Measurements from ENCODE around the gene SNTB2. TPM values are rescaled to one million over a fixed set of nuclear protein-coding genes. Genes with fewer than 3 reads are reported as not detected.

The SNTB2 gene
- total and polyA plus RNA-seq, 2 of the 4 experiments (the other 2 are of a cell fraction) = 23.5 to 47.5 TPM

DNA sequence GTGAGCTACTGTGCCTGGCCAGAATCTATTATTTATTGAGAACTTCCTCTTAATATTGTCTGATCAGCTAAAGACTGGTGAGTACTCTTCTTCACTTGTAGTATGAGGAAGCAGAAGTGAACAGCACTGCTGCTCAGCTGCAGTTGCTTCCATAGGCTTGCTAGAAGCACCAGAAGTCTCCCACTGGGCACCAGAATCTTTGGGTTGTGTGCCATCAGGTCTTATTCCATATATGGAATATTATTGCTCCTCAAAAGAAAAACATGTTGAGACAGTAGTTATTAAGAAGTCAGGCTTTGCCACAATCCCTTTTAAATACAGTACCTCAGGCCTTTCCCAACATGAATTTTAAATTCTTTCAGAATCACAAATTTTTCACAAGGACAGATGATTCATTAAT, 17.2 kb downstream of the SNTB2 start:
- peak; percentile 21 for ATAC-seq (ENCODE audit: low read depth)
- no peak overlapping the region for H2AK5ac ChIP-seq (ENCODE audit: low read depth, low read length)
- no peak for DNase-seq
- H3K18ac ChIP-seq (ENCODE audit: low read depth, low read length) = peak overlapping the region; percentile 5; the same call in 1 of the 2 replicates
- TF ChIP-seq MAFK (IDR thresholded peaks at IDR 0.05; ENCODE audit: low read depth, low read length) = no peak
- no peak for TF ChIP-seq CEBPB (IDR thresholded peaks at IDR 0.05; ENCODE audit: low read depth, low read length)
- TF ChIP-seq SMC3 (IDR thresholded peaks at IDR 0.05; ENCODE audit: low read depth, low read length) = no peak
- TF ChIP-seq MAZ (IDR thresholded peaks at IDR 0.05; ENCODE audit: borderline replicate concordance, low read depth, low read length) = no peak
- no peak for TF ChIP-seq RAD21 (IDR thresholded peaks at IDR 0.05; ENCODE audit: low read length)
- no peak for TF ChIP-seq MXI1 (IDR thresholded peaks at IDR 0.05; ENCODE audit: borderline replicate concordance, low read depth, low read length)
- TF ChIP-seq, protein P1, sequence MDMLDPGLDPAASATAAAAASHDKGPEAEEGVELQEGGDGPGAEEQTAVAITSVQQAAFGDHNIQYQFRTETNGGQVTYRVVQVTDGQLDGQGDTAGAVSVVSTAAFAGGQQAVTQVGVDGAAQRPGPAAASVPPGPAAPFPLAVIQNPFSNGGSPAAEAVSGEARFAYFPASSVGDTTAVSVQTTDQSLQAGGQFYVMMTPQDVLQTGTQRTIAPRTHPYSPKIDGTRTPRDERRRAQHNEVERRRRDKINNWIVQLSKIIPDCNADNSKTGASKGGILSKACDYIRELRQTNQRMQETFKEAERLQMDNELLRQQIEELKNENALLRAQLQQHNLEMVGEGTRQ (IDR thresholded peaks at IDR 0.05; ENCODE audit: low read depth, low read length) = no peak
- TF ChIP-seq FOS (IDR thresholded peaks at IDR 0.05; ENCODE audit: low read depth, low read length) = no peak
- TF ChIP-seq POLR2A (IDR thresholded peaks at IDR 0.05; ENCODE audit: low read depth, low read length) = no peak
- no peak for TF ChIP-seq BHLHE40 (IDR thresholded peaks at IDR 0.05; ENCODE audit: low read depth, low read length)
- no peak for TF ChIP-seq RCOR1 (IDR thresholded peaks at IDR 0.05; ENCODE audit: insufficient replicate concordance, low read length)
- TF ChIP-seq, protein P2, sequence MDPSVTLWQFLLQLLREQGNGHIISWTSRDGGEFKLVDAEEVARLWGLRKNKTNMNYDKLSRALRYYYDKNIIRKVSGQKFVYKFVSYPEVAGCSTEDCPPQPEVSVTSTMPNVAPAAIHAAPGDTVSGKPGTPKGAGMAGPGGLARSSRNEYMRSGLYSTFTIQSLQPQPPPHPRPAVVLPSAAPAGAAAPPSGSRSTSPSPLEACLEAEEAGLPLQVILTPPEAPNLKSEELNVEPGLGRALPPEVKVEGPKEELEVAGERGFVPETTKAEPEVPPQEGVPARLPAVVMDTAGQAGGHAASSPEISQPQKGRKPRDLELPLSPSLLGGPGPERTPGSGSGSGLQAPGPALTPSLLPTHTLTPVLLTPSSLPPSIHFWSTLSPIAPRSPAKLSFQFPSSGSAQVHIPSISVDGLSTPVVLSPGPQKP (IDR thresholded peaks at IDR 0.05; ENCODE audit: borderline replicate concordance, low read depth, low read length) = no peak
- no peak for TF ChIP-seq NFE2L2 (IDR thresholded peaks at IDR 0.05; ENCODE audit: low read depth, low read length)
- H2BK20ac ChIP-seq (ENCODE audit: low read depth, low read length) = no peak overlapping the region
- H4K8ac ChIP-seq (ENCODE audit: low read depth in 2 of 2, low read length in 2 of 2) = no peak overlapping the region; a peak in 1 of 4 replicates
- H3K4me2 ChIP-seq (ENCODE audit: low read depth, low read length) = peak overlapping the region; percentile 28; the same call in 1 of the 2 replicates
- CTCF ChIA-PET = no interaction called here
- in situ Hi-C loops (cut with MboI; ENCODE audit: low sequenced_read_pairs) = no loop called here
- POLR2A ChIA-PET (ENCODE audit: unreplicated experiment) = interaction anchor here (0.6 kb wide), 1 partner anchor 602 kb away, joined by 4 read pairs; no protein-coding TSS in a partner anchor
- intact Hi-C loops (cut with micrococcal nuclease) = no loop called here
- no peak overlapping the region for H3K4ac ChIP-seq (ENCODE audit: low read depth, low read length)
- dilution Hi-C loops (cut with HindIII; ENCODE audit: low sequenced_read_pairs, unreplicated experiment) = no loop called here
- H3K9me3 ChIP-seq (ENCODE audit: control insufficient read depth, insufficient read depth, low read length) = no peaks in the 10 kb centered on the region
- no peak overlapping the region for H3K4me3 ChIP-seq (ENCODE audit: insufficient read depth, low read depth, low read length)
- no peak overlapping the region for H3K23ac ChIP-seq (ENCODE audit: low read depth, low read length)
- no peak overlapping the region for H3K56ac ChIP-seq (ENCODE audit: extremely low read depth, insufficient read depth, low read length)
- H3K14ac ChIP-seq (replicated peaks; ENCODE audit: low read depth, low read length) = 0 out of 2 replicates have a peak overlapping the region, but pooled peaks have one; percentile 14
- peaks cover 22% of the 10 kb centered on the region for H3K4me1 ChIP-seq (ENCODE audit: control insufficient read depth, insufficient read depth, low read length)
- no peaks in the 10 kb centered on the region for H3K27me3 ChIP-seq (ENCODE audit: control insufficient read depth, insufficient read depth, low read length)
- H3K27ac ChIP-seq (ENCODE audit: insufficient read depth, low read length) = peak overlapping the region; percentile 44; the same call in 1 of the 2 replicates
- H2AFZ ChIP-seq (replicated peaks; ENCODE audit: low read length, poor library complexity) = no peak overlapping the region
- H2BK5ac ChIP-seq (ENCODE audit: low read depth, low read length, poor library complexity, severe bottlenecking) = peak overlapping the region; percentile 73
- H3K79me1 ChIP-seq (ENCODE audit: low read depth in 1 of 2, low read length in 2 of 2) = peaks cover 10 to 77% of the 10 kb centered on the region in 2 experiments
- H4K91ac ChIP-seq (ENCODE audit: insufficient read depth, low read depth, low read length) = no peak overlapping the region
- peaks cover 40% of the 10 kb centered on the region; the same call in 1 of the 2 replicates for H4K20me1 ChIP-seq (ENCODE audit: insufficient read depth, low read length)
- BruUV-seq (replicated peaks) = no TSS peak
- peak overlapping the region; percentile 13; the same call in 1 of the 2 replicates for H3K9ac ChIP-seq (ENCODE audit: low read depth, low read length)
- no peak overlapping the region for H2BK120ac ChIP-seq (ENCODE audit: low read depth, low read length)
- H2AK9ac ChIP-seq (replicated peaks; ENCODE audit: low read depth, low read length, poor library complexity) = no peak overlapping the region
- H4K5ac ChIP-seq (ENCODE audit: low read depth, low read length) = no peak overlapping the region
- H3K36me3 ChIP-seq (ENCODE audit: control insufficient read depth, insufficient read depth, low read length) = no peaks in the 10 kb centered on the region
- H3K9me1 ChIP-seq (ENCODE audit: insufficient read depth, low read length) = peaks cover 8% of the 10 kb centered on the region
- no peak overlapping the region; the same call in 2 of the 3 replicates for H2BK15ac ChIP-seq (ENCODE audit: low read depth, low read length)

Measured in IMR-90 (cell line).